ENCODE data around the gene MYH9. TPM values are rescaled to one million over a fixed set of nuclear protein-coding genes. Genes with fewer than 3 reads are reported as not detected.
A peak's percentile ranks its signal among the peaks of the same experiment; 100 is the strongest.
"Not testable (repeated sequence)": the region's sequence is repeated elsewhere in the genome, so short reads cannot be mapped to it uniquely, and the experiment has no call there.

The MYH9 gene
- total and polyA plus RNA-seq, 2 experiments from 2014 or later: 58.4 to 233 TPM

DNA sequence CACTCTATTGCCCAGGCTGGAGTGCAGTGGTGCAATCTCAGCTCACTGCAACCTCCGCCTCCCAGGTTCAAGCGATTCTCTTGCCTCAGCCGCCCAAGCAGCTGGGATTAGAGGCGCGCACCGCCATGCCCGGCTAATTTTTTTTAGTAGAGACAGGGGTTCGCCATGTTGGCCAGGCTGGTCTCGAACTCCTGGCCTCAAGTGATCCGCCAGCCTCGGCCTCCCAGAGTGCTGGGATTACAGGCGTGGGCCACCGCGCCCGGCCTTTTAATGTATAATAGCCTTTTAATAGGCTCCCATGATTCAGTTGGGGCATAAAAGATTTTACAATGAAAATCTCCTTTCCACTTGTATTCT is 21.8 kb upstream of the MYH9 start:
- Mint-ChIP-seq H3K27ac (peak overlapping the region; percentile 98), H3K4me3 (peak overlapping the region; percentile 85), H3K4me1 (peaks cover 12% of the 10 kb centered on the region)
- H4K20me1 ChIP-seq (replicated peaks; ENCODE audit: insufficient read depth); H3K9me3 Mint-ChIP-seq; H3K4me1 ChIP-seq (ENCODE audit: insufficient read depth); H3K36me3 ChIP-seq (ENCODE audit: insufficient read depth); H3K27me3 Mint-ChIP-seq (ENCODE audit: insufficient read depth, low read depth, poor library complexity); DNase-seq (ENCODE audit: low spot score); H3K9me2 ChIP-seq (ENCODE audit: insufficient read depth); H3K27me3 ChIP-seq (ENCODE audit: insufficient read depth); H2AFZ ChIP-seq; H3K79me2 ChIP-seq (replicated peaks; ENCODE audit: insufficient read depth); H3K36me3 Mint-ChIP-seq (ENCODE audit: low read depth): not testable (repeated sequence)
- peak overlapping the region; percentile 97 for H3K27ac ChIP-seq (ENCODE audit: low read depth)
- peak overlapping the region; percentile 49 for H3K4me3 ChIP-seq
- peaks cover 15% of the 10 kb centered on the region for H3F3A ChIP-seq (replicated peaks; ENCODE audit: low read depth)
- peak overlapping the region; percentile 59 for H3K4me2 ChIP-seq
- ATAC-seq: peak; percentile 1

DNA sequence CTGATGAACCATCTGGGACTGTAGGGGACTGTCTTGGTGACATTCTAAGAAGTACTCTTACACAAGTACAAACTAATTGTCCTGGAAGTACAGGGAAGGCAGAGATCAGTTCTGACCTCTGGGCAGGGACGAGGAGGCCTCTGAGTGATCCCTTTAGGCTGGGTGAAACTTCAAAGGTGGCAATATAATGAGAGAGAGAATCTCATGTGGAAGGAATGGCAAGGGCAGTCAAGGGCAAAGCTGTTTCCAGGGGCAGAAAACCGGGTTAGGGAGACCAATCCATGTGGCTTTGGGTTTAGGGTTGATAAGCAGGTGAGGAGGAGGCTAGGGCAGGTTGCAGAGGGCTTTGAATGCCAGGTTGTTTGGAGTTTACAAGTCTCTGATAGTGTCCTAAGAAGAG is 21.3 kb upstream of the MYH9 start:
- Histone ChIP-seq H3K79me2 (replicated peaks; ENCODE audit: insufficient read depth) (no peaks in the 10 kb centered on the region), H3F3A (replicated peaks; ENCODE audit: low read depth) (peaks cover 15% of the 10 kb centered on the region), H3K9me2 (ENCODE audit: insufficient read depth) (no peaks in the 10 kb centered on the region), H3K27ac (ENCODE audit: low read depth) (peak overlapping the region; percentile 97), H3K4me2 (peak overlapping the region; percentile 59), H2AFZ (no peak overlapping the region), H4K20me1 (replicated peaks; ENCODE audit: insufficient read depth) (no peaks in the 10 kb centered on the region), H3K36me3 (ENCODE audit: insufficient read depth) (no peaks in the 10 kb centered on the region), H3K4me3 (peak overlapping the region; percentile 49), H3K27me3 (ENCODE audit: insufficient read depth) (no peaks in the 10 kb centered on the region), H3K4me1 (ENCODE audit: insufficient read depth) (peaks cover 10% of the 10 kb centered on the region)
- peaks cover 12% of the 10 kb centered on the region for H3K4me1 Mint-ChIP-seq
- no peaks in the 10 kb centered on the region for H3K9me3 Mint-ChIP-seq
- ATAC-seq (no peak), DNase-seq (ENCODE audit: low spot score) (no peak)
- no peaks in the 10 kb centered on the region for H3K36me3 Mint-ChIP-seq (ENCODE audit: low read depth)
- H3K27ac Mint-ChIP-seq: peak overlapping the region; percentile 98
- TF ChIP-seq EZH2 (IDR thresholded peaks at IDR 0.05; ENCODE audit: low read depth, unreplicated experiment) (no peak), ZNF331 (CRISPR knock-in tag; IDR thresholded peaks at IDR 0.05; ENCODE audit: low read depth) (no peak)
- H3K27me3 Mint-ChIP-seq (ENCODE audit: insufficient read depth, low read depth, poor library complexity): peaks cover 9% of the 10 kb centered on the region
- peak overlapping the region; percentile 85 for H3K4me3 Mint-ChIP-seq

DNA sequence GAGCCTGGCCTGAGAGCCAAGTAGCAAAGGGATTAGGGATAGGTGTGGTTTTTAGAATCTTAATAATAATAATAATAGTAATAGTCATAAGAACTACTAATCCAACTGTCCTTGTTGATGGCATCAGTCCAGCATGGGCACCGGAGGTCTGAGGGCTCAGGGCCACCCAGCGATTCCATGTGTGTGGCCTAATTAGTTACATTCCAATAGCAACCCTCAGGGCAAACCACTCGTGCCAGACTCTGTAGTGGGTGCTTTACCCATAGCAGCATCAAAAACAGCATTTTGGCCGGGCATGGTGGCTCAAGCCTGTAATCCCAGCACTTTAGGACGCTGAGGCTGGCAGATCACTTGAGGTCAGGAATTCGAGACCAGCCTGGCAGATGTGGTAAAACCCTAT is 19.0 kb upstream of the MYH9 start:
- no peaks in the 10 kb centered on the region for H3K9me3 Mint-ChIP-seq
- H3F3A ChIP-seq (replicated peaks; ENCODE audit: low read depth): peaks cover 13% of the 10 kb centered on the region
- ATAC-seq: no peak
- peaks cover 10% of the 10 kb centered on the region for H3K4me1 ChIP-seq (ENCODE audit: insufficient read depth)
- H4K20me1 ChIP-seq (replicated peaks; ENCODE audit: insufficient read depth): no peaks in the 10 kb centered on the region
- H3K27me3 Mint-ChIP-seq (ENCODE audit: insufficient read depth, low read depth, poor library complexity): peaks cover 9% of the 10 kb centered on the region
- H3K36me3 Mint-ChIP-seq (ENCODE audit: low read depth): no peaks in the 10 kb centered on the region
- no peak overlapping the region for H3K4me3 ChIP-seq
- no peak overlapping the region for H2AFZ ChIP-seq
- no peaks in the 10 kb centered on the region for H3K27me3 ChIP-seq (ENCODE audit: insufficient read depth)
- no peak overlapping the region for H3K4me3 Mint-ChIP-seq
- no peaks in the 10 kb centered on the region for H3K9me2 ChIP-seq (ENCODE audit: insufficient read depth)
- no peaks in the 10 kb centered on the region for H3K79me2 ChIP-seq (replicated peaks; ENCODE audit: insufficient read depth)
- H3K27ac ChIP-seq (ENCODE audit: low read depth): no peak overlapping the region
- no peak overlapping the region for H3K27ac Mint-ChIP-seq
- peaks cover 12% of the 10 kb centered on the region for H3K4me1 Mint-ChIP-seq
- no peaks in the 10 kb centered on the region for H3K36me3 ChIP-seq (ENCODE audit: insufficient read depth)
- H3K4me2 ChIP-seq: no peak overlapping the region
- no peak for DNase-seq (ENCODE audit: low spot score)
- no peak for TF ChIP-seq ZNF114 (CRISPR knock-in tag; IDR thresholded peaks at IDR 0.05)

DNA sequence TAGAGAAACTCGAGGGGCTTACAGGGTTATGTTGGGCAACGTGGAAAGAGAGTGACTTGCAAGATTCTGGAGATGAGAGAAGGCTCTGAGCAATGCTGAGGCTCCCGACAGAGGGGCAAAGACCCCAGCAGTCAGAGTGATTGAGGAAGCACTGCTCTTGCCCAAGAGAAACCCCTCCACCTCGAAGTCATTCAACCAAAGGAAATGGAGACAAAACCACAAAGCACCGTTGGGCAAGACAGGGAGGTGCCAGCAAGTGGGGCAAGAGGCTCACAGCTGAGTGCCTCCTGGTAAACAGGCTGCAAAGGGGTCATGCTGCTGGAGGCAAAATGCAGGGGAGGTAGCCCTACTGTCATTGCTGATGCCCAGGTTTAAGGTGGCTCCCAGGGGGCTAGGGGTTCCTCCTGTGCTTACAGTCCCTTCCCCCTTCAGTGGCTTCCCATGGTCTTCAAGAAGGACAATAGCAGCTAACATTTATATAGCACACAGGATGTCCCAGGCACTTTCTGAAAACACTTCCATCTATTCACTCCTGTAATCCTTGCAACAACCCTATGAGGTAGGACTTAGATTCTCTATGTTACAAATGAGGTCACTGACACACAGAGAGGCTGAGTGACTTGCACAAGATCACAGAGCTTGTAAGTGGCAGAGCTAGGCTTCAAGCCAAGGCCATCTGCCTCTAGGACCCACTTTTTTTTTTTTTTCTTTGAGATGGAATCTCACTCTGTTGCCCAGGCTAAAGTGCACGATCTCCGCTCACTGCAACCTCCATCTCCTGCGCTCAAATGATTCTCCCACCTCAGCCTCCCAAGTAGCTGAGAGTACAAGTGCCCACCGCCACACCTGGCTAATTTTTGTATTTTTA is 18.1 kb upstream of the MYH9 start:
- Histone ChIP-seq H3K36me3 (ENCODE audit: insufficient read depth) (no peaks in the 10 kb centered on the region), H3K4me1 (ENCODE audit: insufficient read depth) (peaks cover 9% of the 10 kb centered on the region), H4K20me1 (replicated peaks; ENCODE audit: insufficient read depth) (no peaks in the 10 kb centered on the region), H3F3A (replicated peaks; ENCODE audit: low read depth) (peaks cover 7% of the 10 kb centered on the region), H2AFZ (no peak overlapping the region), H3K27me3 (ENCODE audit: insufficient read depth) (no peaks in the 10 kb centered on the region), H3K9me2 (ENCODE audit: insufficient read depth) (no peaks in the 10 kb centered on the region), H3K4me2 (no peak overlapping the region), H3K27ac (ENCODE audit: low read depth) (no peak overlapping the region), H3K79me2 (replicated peaks; ENCODE audit: insufficient read depth) (no peaks in the 10 kb centered on the region), H3K4me3 (no peak overlapping the region)
- no peak for ATAC-seq
- Mint-ChIP-seq H3K27ac (no peak overlapping the region), H3K9me3 (no peaks in the 10 kb centered on the region), H3K4me1 (peaks cover 12% of the 10 kb centered on the region), H3K27me3 (ENCODE audit: insufficient read depth, low read depth, poor library complexity) (peaks cover 9% of the 10 kb centered on the region), H3K36me3 (ENCODE audit: low read depth) (no peaks in the 10 kb centered on the region), H3K4me3 (no peak overlapping the region)
- DNase-seq (ENCODE audit: low spot score): no peak
- TF ChIP-seq EZH2phosphoT487 (IDR thresholded peaks at IDR 0.05; ENCODE audit: unreplicated experiment) (no peak), STAT1 (IDR thresholded peaks at IDR 0.05; ENCODE audit: unreplicated experiment) (no peak), CREB1 (CRISPR knock-in tag; IDR thresholded peaks at IDR 0.05; ENCODE audit: low read depth) (no peak), POLR2AphosphoS5 (IDR thresholded peaks at IDR 0.05; ENCODE audit: low read depth) (no peak), JUNB (IDR thresholded peaks at IDR 0.05; ENCODE audit: unreplicated experiment) (no peak), EZH2 (IDR thresholded peaks at IDR 0.05; ENCODE audit: low read depth, unreplicated experiment) (no peak), ZNF114 (CRISPR knock-in tag; IDR thresholded peaks at IDR 0.05) (no peak), NANOG (IDR thresholded peaks at IDR 0.05; ENCODE audit: borderline replicate concordance) (no peak), ZNF331 (CRISPR knock-in tag; IDR thresholded peaks at IDR 0.05; ENCODE audit: low read depth) (no peak)
- TF ChIP-seq, protein P1, sequence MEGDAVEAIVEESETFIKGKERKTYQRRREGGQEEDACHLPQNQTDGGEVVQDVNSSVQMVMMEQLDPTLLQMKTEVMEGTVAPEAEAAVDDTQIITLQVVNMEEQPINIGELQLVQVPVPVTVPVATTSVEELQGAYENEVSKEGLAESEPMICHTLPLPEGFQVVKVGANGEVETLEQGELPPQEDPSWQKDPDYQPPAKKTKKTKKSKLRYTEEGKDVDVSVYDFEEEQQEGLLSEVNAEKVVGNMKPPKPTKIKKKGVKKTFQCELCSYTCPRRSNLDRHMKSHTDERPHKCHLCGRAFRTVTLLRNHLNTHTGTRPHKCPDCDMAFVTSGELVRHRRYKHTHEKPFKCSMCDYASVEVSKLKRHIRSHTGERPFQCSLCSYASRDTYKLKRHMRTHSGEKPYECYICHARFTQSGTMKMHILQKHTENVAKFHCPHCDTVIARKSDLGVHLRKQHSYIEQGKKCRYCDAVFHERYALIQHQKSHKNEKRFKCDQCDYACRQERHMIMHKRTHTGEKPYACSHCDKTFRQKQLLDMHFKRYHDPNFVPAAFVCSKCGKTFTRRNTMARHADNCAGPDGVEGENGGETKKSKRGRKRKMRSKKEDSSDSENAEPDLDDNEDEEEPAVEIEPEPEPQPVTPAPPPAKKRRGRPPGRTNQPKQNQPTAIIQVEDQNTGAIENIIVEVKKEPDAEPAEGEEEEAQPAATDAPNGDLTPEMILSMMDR (conservative IDR thresholded peaks at IDR 0.05; ENCODE audit: low read depth in 2 of 2): no peak
- TF ChIP-seq, protein P2, sequence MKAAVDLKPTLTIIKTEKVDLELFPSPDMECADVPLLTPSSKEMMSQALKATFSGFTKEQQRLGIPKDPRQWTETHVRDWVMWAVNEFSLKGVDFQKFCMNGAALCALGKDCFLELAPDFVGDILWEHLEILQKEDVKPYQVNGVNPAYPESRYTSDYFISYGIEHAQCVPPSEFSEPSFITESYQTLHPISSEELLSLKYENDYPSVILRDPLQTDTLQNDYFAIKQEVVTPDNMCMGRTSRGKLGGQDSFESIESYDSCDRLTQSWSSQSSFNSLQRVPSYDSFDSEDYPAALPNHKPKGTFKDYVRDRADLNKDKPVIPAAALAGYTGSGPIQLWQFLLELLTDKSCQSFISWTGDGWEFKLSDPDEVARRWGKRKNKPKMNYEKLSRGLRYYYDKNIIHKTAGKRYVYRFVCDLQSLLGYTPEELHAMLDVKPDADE (IDR thresholded peaks at IDR 0.05): no peak
